GM12872 (cell line): ENCODE measurements around the gene FAT2.

Source experiments
- TF ChIP-seq, protein P1 (sequence below): IDR thresholded peaks from 3 replicates; pipeline ENCODE4 v1.5.1; 2011; ENCODE audit warnings: low read depth, mild to moderate bottlenecking, low read length, moderate library complexity; ENCODE audit not compliant: insufficient read depth

The FAT2 gene

DNA sequence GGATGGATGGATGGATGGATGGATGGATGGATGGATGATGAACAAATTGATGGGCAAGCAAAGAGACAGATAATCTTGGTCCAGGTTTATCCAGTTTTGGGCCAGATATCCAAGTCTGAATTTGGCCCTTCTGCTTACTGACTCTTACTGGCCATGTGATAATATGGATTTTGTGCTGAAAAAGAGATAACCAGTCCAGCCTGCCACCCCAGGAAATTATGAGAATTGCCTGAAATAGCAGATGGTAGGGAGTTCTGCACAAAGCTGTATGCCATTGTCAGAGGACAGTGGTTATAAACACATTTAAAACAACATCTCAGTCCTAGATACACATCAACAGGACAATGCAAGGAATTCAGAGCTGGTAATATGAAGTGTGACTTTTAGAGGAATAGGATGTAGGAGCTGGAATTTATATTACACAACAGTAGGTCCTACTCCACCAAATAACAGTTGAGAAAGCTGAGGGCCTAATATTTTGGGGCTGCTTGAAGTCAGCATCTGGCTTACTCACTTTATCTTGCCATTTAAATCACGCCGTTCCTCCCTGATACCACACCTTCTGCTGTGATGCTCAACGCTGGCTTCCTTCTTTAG lies 9.0 kb upstream of the FAT2 start:
- TF ChIP-seq, protein P1, sequence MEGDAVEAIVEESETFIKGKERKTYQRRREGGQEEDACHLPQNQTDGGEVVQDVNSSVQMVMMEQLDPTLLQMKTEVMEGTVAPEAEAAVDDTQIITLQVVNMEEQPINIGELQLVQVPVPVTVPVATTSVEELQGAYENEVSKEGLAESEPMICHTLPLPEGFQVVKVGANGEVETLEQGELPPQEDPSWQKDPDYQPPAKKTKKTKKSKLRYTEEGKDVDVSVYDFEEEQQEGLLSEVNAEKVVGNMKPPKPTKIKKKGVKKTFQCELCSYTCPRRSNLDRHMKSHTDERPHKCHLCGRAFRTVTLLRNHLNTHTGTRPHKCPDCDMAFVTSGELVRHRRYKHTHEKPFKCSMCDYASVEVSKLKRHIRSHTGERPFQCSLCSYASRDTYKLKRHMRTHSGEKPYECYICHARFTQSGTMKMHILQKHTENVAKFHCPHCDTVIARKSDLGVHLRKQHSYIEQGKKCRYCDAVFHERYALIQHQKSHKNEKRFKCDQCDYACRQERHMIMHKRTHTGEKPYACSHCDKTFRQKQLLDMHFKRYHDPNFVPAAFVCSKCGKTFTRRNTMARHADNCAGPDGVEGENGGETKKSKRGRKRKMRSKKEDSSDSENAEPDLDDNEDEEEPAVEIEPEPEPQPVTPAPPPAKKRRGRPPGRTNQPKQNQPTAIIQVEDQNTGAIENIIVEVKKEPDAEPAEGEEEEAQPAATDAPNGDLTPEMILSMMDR, result no peak

DNA sequence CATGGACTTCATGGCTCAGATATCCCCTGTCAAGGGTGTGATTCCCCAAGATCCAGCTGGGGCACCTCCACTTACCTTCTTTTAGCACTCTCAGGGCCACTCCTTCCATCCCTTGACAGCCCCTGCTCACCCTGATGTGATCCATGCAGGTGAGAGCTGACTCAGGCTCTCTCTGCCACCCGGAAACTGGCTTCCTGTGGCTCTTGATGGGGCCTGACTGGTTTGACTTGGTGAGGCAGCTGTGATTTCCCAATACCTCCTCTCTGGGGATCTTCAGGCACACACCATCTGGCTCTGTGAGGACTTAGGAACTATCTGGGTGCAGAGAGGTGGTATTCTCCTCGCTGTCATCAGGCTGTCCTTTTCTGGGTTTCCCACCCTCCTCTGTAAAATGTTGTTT lies 7.9 kb upstream of the FAT2 start:
- TF ChIP-seq, protein P1, result no peak

DNA sequence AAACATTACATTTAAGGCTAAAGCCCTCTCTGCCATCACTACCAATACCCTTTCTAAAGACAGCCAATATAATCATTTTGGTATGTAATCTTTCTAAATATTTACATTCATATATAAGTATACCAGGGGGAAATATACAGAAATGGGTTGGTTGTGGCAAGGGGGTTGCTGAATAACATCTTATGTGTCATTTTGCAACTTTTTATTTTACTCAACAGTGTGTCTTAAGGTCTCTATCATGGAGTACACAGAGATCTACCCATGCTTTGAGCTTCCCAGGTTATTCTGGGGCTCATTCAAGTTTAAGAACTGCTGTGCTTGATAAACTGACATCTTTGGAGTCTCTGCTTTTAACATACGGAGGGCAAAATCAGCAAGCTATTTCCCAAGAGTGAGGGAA lies 7.4 kb upstream of the FAT2 start:
- TF ChIP-seq, protein P1, result no peak

DNA sequence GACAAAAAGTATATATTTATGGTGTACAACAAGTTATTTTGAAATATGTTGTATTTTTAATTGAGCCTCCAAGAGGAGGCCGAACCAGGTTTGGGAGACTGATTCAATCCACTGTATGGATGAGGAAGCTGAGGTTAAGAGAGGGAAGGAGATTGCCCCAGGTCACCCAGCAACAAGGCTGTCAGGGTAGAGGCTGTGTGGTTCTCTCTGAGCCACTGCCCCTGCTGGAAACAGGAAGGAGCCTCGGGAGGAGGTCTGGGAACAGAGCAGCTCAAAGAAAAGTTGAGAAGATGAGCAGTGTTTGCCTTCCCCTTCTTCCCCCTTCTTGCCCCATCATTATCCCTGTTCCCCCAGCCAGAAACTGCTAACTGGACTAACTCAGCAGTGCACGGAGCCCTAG lies 6.6 kb upstream of the FAT2 start:
- TF ChIP-seq, protein P1, result no peak

DNA sequence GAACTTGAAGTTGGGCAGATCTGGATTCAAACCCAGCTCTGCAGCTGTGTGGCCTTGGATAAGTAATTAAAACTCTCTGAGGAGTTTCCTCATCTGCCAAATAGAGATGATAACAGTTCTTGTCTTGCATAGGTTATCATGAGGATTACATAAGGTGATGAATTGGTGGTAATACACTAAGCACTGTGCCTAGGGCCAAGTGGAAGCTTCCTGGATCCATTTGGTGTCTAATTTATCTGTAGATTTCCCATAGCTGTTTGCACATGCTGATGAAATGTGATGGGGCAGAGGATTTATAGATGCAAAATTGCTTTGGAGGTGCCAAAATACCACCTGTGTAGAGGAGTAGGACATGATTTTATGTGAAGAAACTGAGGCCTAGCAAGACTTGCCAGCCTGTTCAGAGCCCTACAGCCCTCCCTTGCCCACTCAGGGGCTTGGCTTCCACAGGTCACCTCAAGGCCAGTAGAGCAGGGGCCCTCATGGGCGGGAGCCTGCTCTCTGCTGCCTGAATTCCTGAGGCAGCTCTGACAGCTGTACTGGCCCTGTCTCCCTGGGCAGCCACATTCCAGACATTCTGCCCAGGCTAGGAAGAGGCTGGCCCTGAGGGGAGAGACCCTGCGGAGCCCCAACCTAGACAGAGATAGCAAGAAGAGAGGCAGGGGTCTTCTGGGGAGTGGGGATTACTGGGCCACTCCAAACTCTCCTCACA lies 5.9 kb upstream of the FAT2 start:
- TF ChIP-seq, protein P1, result no peak

DNA sequence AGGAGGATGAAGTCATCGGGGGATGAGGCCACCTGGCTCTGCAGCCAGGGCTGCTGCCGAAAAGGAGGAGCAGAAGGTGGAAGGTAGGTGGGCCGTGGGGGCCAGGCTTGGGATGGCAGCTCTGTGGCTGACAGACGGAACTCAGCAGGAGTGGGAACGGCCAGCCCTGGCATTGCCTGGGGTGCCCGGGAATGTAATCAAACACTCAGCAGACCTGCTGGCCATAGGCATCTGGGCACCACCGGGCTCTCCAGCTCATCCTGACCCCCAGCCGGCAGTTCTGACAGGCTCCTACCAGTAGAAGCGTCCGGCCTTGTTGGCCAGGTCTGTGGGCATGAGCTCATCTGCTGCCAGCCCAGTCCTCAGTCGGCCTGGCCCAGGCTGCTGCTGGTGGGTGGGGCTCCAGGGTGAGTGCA lies 4.3 kb upstream of the FAT2 start:
- TF ChIP-seq, protein P1, result no peak

DNA sequence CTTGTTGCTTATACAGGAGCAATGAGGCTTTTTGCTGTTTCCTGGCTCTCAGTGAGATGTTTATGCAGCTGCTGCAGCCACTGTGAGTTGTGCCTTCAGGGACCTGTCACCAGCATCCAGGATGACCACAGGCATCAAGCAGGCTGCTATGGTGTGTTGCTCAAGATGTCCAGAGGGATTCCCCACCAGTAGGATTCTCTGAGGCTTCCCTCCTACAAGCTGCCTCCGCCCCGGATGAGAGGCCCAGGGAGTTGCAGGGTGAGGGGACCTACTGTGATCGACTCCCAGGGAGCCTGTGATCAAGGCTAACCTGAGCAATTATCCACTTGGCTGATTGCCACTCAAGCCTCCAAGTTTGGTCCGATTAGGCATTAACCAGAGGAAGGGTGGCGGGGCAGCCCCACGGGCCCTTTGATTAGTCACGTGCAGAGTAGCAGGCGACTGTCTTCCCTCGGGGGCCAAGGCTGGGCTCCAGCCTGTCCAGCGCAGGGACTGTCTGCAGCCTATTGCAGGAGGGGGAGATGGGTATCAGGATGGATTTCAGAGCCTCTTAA lies 1.8 kb upstream of the FAT2 start:
- TF ChIP-seq, protein P1, result no peak
